ENCODE measurements around the gene ASPSCR1. TPM values are rescaled to one million over a fixed set of nuclear protein-coding genes. Genes with fewer than 3 reads are reported as not detected.
A peak's percentile ranks its signal among the peaks of the same experiment; 100 is the strongest.

The ASPSCR1 gene
- total RNA-seq, 1 donor = 23.6 TPM

DNA sequence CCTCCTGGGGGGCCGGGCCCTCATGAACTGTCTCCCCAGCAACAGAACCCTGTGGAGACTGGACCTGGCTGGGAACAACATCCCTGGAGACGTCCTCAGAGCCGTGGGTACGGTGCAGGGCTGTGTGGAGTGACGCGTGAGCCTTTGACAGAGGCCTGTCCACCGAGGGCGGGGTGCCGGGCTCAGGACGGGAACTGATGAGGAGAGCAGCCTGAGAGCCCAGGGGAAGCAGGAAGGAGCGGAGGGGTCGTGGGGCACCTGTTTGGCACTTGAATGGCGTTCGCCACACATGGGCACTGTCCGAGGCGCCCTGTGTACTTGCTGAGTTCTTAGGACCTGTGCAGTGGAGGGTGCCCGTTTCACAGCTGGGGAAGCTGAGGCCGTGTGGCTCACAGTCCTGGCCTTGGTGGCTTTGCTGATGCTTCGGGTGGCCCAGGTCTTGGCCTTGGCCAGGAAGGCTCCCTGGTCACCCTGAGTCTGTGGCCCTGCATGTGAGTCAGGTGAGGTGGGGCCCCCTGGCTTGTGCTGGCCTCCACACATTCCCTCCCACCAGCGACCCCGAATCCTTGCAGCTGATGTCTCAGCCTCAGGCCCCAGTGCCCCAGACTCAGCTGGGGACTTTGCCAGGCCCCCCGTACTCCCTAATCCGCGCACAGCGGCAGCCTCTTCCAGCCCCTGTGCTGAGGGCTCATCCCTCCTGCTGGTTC lies 48.1 kb downstream of the ASPSCR1 start:
- TF ChIP-seq, protein P1, sequence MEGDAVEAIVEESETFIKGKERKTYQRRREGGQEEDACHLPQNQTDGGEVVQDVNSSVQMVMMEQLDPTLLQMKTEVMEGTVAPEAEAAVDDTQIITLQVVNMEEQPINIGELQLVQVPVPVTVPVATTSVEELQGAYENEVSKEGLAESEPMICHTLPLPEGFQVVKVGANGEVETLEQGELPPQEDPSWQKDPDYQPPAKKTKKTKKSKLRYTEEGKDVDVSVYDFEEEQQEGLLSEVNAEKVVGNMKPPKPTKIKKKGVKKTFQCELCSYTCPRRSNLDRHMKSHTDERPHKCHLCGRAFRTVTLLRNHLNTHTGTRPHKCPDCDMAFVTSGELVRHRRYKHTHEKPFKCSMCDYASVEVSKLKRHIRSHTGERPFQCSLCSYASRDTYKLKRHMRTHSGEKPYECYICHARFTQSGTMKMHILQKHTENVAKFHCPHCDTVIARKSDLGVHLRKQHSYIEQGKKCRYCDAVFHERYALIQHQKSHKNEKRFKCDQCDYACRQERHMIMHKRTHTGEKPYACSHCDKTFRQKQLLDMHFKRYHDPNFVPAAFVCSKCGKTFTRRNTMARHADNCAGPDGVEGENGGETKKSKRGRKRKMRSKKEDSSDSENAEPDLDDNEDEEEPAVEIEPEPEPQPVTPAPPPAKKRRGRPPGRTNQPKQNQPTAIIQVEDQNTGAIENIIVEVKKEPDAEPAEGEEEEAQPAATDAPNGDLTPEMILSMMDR (IDR thresholded peaks at IDR 0.05; ENCODE audit: insufficient read depth, low read length) = no peak
- no peak overlapping the region for H3K4me3 ChIP-seq (ENCODE audit: low read depth, low read length)
- DNase-seq (ENCODE audit: low read depth) = no peak

DNA sequence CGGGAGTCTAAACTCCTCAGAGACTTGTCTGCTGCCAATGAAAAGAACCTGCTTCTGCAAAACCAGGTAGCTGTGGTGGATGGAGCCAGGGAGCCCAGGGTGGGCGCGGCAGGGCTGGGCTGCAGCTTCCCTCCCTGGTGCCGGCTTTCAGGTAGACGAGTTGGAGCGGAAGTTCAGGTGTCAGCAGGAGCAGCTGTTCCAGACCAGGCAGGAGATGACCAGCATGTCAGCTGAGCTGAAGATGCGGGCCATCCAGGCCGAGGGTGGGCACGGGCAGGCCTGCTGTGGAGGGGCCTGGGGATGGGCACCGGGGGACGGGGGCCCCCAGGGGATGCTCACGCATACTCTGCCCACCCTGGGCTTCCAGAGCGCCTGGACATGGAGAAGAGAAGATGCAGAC lies 50.8 kb downstream of the ASPSCR1 start:
- TF ChIP-seq, protein P1 (IDR thresholded peaks at IDR 0.05; ENCODE audit: insufficient read depth, low read length) = no peak
- no peak for DNase-seq (ENCODE audit: low read depth)
- H3K4me3 ChIP-seq (ENCODE audit: low read depth, low read length) = no peak overlapping the region

DNA sequence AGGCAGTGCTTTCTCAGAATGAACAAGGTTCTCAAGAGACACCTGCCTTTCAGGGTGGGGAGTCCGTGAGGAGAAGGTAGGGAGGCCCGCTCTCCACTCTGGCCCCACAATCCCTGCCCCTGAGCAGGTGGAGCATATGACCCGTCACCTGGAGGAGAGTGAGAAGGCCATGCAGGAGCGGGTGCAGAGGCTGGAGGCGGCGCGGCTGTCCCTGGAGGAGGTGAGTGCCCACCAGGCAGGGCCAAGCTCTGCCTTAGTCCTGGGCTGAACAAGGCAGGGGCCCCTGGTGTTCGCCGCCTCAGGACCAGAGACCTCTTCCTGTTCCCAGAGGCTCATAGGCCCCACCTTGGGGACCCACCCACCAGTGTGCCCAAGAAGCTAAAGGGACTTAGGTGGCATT lies 51.5 kb downstream of the ASPSCR1 start:
- no peak for DNase-seq (ENCODE audit: low read depth)
- TF ChIP-seq, protein P1 (IDR thresholded peaks at IDR 0.05; ENCODE audit: insufficient read depth, low read length) = no peak
- H3K4me3 ChIP-seq (ENCODE audit: low read depth, low read length) = no peak overlapping the region

DNA sequence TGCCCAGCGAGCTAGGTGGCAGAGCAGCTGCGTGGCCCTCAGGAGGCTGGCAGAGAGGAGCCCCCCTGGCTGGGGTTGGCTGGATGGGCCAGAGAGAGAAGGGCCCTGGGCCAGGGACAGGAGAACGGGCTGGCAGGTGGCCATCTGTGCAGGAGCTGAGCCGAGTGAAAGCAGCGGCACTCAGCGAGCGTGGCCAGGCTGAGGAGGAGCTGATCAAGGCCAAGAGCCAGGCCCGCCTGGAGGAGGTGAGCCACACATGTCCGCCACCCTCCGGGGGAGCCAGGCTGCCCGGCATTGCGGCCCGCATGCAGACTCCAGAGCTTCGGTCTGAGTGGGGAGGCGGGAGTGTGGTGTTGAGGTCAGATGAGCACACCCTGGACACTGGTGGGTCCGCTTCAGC lies 52.0 kb downstream of the ASPSCR1 start:
- TF ChIP-seq, protein P1 (IDR thresholded peaks at IDR 0.05; ENCODE audit: insufficient read depth, low read length) = no peak
- no peak for DNase-seq (ENCODE audit: low read depth)
- H3K4me3 ChIP-seq (ENCODE audit: low read depth, low read length) = no peak overlapping the region

DNA sequence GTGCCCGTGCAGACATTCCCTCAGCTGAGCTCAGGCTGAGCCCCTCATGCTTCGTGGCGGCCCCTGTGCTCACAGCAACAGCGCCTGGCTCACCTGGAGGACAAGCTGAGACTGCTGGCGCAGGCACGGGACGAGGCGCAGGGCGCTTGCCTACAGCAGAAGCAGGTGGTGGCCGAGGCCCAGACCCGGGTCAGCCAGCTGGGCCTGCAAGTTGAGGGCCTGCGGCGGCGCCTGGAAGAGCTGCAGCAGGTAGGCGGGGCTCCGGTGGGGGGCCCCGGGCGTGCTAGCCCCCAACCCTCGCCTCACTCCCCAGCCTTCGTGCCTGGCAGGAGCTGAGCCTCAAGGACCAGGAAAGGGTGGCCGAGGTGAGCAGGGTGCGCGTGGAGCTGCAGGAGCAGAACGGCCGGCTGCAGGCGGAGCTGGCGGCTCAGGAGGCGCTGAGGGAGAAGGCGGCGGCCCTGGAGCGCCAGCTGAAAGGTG lies 52.6 kb downstream of the ASPSCR1 start:
- TF ChIP-seq, protein P1 (IDR thresholded peaks at IDR 0.05; ENCODE audit: insufficient read depth, low read length) = no peak

DNA sequence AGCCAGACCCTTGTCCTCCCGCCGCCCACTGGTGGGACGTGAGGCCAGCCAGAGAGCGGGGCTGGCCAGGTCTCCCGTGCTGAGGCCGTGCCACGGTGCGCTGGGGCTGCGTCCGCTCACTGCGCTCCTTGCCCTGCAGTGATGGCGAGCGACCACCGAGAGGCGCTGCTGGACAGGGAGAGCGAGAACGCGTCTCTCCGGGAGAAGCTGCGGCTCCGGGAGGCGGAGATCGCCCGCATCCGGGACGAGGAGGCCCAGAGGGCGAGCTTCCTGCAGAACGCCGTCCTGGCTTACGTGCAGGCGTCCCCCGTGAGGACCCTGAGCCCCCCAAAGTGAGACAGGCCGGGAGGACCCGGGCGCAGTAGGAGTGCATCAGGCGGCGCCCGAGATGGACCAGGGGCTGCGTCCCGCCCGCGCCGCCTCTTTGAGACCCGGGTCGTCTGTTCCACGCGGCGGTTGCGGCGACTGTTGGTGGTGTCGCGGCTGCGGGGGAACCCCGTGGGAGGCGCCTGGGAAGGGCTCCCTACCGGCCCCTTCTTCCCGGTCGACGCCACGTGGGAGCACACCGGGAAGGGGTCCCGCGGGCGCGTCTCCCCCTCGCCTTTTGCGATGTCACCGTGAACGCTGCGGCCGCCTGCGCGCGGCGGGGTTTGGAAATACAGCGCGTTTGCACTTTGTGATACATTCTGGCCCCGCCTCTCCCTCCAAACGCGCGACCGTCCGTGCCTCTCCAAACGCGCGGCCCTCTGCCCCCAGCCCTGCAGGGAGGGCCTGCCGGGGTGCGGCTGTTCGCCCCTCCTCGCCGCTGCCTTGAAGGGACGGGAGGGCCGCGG lies 53.3 kb downstream of the ASPSCR1 start:
- TF ChIP-seq, protein P1 (IDR thresholded peaks at IDR 0.05; ENCODE audit: insufficient read depth, low read length) = peak; percentile 81
- H3K4me3 ChIP-seq (ENCODE audit: low read depth, low read length) = peak overlapping the region; percentile 53
- peak; percentile 79 for DNase-seq (ENCODE audit: low read depth)

More for the DNA sequence above, 52.6 kb downstream of the ASPSCR1 start:
- DNase-seq (ENCODE audit: low read depth) = no peak
- H3K4me3 ChIP-seq (ENCODE audit: low read depth, low read length) = no peak overlapping the region
